Ureter (tissue), 1 donor: ENCODE measurements around the gene TCF3. TPM values are rescaled to one million over a fixed set of nuclear protein-coding genes. Genes with fewer than 3 reads are reported as not detected.

Source experiments
- DNase-seq: peaks from one replicate; pipeline ENCODE4 v3.0.0-alpha.2; 2020; ENCODE audit warnings: low spot score
- total RNA-seq: library from RNA; stranded (reverse); gene quantifications from one replicate; pipeline ENCODE4 v1.2.4, GENCODE V29; 2023
- donor health status: DM: yes; HTN: yes; CAD: no.

TCF3 gene
- total RNA-seq, 1 donor from 2014 or later: 56.2 TPM

DNA sequence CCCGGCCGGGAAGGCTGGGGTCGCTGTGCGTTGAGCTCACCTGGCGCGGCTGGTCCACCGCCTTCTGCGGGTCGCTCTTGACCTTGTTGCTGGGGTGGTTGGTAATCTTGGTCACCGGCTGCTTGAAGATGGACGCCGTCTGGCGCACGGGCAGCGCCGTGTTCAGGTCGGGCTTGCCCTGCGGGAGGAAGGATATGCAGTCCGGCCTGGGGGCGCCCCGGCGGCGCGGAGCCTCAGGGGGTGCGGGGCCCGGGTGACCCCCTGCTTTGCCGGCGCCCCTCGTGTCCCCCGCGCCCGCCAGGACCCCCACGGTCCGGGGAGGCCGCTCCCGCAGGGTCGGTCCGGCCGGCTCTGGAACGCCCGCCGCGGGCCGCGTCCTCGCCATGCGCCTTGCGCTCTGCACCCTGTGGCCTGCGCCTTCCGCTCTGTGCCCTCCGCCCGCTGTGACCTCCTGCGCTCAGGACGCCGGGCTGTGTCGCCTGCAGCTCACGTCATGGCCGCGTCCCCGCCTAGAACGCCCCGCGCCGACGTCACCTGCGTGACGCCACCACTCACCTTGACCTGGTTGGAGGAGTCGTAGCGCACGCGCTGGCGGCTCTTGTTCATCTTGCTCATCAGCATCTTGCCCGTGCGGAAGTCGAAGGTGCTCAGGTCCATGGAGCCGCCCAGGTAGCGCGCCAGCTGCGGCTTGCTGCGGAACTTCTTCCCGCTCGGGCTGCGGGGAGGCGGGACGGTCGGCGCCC, 67.7 kb downstream of the TCF3 start:
- no peak for DNase-seq

DNA sequence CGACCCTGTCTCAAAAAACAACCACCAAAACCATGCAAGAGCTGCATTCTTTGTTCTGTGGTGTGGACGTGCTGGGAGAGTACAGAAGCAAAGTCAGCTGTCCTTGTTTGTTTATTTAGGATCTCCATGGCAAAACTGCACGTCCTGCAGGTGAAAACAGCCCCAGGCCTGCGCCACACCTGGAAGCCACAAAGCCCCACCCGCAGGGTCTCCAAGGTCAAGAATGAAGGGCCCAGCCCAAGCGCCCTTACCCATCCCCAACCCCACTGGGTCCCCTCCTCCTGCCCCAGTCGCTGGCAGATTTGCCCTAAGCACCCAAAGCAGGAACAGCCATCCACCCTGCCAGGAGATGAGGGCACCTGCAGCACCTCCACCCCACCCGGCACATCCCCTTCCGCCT, 70.2 kb downstream of the TCF3 start:
- DNase-seq: no peak

GRCh38 chr19:1580957-1581356, 71.5 kb downstream of the TCF3 start:
- no peak for DNase-seq

DNA sequence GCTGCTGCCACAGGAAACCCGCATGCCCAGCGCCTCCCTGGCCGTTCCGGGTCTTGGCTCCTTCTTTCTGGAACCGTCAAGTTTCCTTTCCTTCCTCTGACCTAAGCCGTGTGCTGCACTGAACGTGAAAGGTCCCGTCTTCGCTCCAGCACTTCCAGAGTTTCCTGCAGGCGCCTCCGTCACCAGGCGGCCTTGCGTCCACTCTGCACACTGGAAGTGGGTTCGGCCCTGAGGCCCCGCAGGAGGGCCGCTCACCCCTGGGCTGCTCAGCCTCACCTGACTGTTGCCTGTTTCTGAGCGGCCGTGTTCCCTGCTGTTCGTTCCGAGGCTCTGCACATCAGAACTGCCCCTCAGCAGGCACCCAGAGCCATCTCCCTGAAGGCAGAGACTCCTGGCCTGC, 72.0 kb downstream of the TCF3 start:
- DNase-seq: no peak

GRCh38 chr19:1579222-1579621, 73.2 kb downstream of the TCF3 start:
- no peak for DNase-seq

GRCh38 chr19:1577929-1578618, 74.3 kb downstream of the TCF3 start:
- DNase-seq: no peak

DNA sequence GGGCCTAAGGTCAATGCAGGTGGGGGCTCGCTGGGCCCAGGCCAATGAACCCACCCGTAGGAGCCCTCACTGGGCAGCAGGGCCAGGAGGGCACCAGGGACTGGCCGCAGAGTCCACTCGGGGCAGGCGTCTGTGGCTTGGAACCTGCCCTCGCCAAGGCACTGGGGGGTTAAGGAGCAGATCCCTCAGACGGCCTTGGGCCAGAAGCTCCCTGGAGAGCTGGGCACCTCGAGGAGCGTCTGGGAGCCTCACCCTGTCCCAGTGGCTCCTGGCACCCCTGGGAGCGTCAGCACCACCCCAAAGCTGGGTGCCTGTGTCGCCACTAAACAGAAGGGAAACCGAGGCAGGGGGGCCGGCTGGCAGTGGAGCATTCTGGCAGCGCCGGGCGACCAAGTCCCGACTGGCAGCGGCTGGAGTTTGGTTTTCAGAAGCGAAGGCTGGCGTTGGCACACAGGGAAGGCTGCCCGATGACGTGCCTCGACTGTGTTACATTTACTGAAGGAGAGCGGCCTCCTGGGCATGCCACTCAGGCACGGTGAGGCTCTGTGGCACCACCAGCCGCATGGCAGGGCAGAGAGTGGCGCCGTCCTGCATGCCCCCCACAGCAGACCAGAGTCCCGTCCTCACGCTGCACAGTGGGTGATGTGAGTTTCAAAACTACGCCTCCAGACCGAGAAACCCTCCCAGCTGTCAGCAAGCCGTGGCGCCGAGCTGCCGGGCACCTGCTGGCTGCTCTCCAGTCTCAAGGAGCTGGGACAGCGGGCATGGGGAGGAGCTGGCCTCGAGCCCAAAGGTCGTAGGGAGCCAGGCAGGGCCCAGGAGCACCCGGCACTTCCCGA, 75.1 kb downstream of the TCF3 start:
- DNase-seq: no peak

DNA sequence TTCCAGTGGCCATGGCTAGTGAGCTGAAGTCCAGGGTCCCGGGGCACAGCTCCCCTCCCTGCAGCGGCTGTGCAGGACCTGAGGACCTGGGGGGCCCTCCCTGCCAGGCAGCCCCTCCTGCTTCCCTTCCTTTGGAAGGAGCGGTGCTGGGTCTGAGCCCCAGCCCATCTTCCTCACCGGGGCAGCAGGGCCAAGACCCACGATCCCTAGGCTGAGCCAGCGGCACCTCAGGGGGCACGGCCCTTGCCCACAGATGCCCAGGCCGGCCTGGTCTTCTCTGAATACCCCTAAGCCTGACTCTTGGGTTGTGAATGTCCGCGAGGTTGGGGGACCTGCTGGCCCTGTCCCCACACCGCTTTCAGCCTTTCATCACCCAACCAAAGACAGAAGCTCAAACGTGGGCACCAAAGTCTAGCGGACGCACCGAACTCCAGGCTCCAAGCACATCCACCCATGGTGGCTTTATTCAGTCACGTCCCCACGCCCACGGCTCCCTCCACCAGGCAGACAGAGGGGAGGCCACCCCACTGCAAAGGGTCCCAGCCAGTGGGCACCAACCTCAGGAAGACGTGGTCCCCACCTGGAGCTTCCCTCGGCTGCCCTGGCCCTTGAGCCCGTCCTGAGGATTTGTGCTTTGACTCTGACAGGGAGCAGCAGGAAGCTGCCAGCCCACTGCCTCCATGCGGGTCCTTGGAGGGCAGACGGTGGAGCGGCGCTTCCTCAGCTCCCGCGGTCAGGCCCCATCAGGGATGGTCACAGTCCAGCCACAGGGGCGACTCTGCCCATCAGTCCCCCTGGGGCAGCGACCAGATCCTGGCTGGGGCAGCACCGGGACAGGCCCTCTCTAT, 75.9 kb downstream of the TCF3 start:
- DNase-seq: no peak

DNA sequence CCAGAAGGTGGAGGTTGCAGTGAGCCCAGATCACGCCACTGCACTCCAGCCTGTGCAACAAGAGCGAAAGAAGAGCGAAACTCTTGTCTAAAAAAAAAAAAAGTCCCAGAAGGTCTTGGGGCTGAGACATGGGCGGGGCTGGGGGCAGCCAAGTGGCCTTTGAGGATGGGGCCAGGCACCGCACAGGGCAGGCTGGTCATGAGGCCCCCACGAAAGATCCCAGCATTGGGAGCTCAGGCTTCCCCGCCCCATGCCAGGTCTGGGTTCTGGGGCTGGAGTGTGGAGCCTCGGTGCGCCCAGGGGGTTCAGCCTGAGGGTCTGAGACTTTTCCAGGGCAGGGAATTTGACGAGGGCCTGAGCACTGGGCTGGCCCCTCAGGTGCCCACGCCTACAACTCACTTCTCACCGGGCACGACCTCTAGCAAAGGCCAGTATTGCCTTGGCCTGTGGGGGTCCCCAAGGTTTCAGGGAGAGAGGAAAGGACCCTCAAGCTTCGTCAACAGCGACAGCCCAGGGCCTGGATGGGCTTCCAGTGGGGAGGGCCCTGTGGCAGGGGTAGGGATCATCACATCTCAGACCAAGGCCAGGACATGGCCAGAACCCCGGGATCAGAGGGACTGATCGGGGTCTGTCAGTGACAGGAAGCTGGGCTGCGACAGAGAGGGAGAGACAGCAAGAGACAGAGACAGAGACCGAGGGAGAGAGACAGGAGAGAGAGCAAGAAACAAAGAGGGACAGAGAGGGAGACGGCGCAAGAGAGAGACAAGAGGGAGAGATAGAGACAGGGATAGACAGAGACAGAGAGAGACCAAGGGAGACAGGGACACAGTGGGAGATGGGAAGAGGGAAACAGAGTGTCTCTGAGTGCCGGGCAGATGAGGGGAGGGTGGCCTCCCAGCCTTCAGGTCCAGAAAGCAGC, 76.8 kb downstream of the TCF3 start:
- no peak for DNase-seq

DNA sequence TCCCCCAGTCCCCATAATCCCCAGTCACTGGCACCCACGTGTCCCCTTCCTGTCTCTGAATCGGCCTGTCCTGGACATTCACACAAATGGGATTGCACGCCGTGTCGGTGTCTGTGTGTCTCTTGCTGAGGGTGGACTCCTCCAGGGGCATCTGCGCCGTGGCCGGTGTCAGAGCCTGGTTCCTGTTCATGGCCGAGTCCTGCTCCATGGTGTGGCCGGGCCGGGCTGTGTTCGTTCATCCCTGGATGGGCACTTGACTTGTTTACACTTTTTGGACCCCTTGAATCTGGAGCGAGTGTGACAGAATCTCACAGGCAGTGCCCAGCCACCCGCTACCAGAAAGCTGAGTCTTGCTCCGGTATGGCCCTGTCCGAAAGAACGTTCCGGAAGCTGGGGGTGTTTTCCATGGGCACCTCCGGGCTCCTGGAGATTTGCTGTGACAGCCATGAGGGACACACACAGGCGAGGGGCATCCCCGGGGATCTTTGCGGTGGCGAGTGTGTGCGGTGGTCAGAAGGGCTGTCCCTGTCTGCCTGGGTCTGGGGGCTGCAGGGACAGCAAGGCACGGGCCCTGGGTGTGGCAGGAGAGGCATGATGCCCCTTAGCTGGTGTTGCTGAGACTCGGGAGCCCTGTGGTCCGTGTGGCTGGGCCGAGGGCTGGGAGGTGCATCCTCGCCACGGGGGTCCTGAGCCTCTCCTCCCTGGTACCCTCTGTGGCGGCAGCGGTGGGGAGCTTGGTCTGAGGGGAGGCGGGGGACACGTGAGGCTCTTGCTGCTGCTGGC, 77.9 kb downstream of the TCF3 start:
- DNase-seq: no peak

GRCh38 chr19:1572795-1573194, 79.6 kb downstream of the TCF3 start:
- no peak for DNase-seq

- no peak for DNase-seq
These were observed 81.1 kb downstream of the TCF3 start for GRCh38 chr19:1571358-1571757.

GRCh38 chr19:1570836-1571235, 81.6 kb downstream of the TCF3 start:
- DNase-seq: no peak

GRCh38 chr19:1569997-1570396, 82.4 kb downstream of the TCF3 start:
- DNase-seq: no peak

- peak; percentile 71 for DNase-seq
These were observed 83.9 kb downstream of the TCF3 start, which contains the start of gene MEX3D for GRCh38 chr19:1568320-1569019. Gene MEX3D, minus strand, starts transcription at chr19:1568325. Its CDS starts 267 bp downstream, at chr19:1568058.

GRCh38 chr19:1567848-1568227, 84.6 kb downstream of the TCF3 start:
- DNase-seq: no peak

DNA sequence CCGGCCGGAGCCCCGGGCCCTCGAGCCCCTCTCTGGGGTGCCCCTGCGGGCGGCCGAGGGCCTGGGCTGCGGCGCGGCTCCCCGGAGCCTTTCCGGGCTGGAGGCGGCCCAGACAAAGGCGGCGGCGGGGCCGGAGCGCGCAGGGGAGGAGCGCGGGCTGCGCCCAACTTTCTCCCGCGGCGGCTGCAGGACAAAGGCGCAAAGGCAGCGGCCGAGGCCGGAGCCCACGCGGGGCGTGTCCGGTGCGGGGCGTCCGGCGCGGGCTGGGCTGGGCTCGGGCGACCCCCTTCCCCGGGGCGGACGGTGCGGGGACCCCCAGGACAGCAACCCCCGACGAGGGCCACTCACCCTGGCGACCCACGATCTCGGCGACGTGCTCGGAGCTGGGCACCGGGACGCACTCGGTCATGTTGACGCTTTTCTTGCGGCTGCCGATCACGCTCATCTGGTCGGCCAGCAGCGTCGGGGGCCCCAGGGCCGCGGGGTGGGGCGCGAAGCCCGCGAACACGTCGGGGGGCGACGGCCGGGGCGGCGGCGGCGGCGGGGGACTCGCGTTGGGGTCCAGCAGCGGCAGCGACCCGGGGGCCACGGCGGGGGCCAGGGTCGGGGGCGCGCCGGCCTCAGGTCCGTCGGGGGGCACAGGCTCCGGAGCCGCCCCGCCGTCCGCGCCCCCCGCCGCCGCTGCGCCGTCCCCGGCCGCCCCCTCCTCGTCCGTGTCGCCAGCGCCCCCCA, 85.1 kb downstream of the TCF3 start:
- no peak for DNase-seq

GRCh38 chr19:1566392-1567115, 85.9 kb downstream of the TCF3 start:
- peak; percentile 77 for DNase-seq
